GM21576 (cell line): ENCODE data around the gene MSMO1.

Experiments used
- ATAC-seq: cut with Tn5 transposase; IDR thresholded peaks from one replicate; pipeline ENCODE4 v1.9.1; 2021; ENCODE audit warnings: mild to moderate bottlenecking, moderate library complexity; ENCODE audit not compliant: unreplicated experiment

Gene MSMO1

DNA sequence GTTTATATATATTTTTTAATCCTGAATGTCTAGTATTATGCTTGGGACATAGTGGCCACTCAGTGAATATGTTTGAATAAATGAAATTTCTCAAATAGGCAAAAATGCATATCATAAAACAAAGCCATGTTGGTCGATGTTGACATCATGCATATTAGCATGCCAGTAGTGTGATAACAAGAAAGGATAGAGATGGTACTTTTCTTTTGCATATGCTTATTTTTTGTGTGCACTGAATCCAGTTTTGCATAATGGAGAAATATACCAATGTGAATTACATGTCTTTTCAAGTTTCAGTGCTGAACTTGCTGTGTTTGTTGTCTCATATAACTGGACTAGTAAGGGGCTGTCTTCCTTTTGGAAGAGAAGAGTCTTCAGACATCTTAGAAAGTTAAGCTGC is 58.9 kb downstream of the MSMO1 start:
- no peak for ATAC-seq

DNA sequence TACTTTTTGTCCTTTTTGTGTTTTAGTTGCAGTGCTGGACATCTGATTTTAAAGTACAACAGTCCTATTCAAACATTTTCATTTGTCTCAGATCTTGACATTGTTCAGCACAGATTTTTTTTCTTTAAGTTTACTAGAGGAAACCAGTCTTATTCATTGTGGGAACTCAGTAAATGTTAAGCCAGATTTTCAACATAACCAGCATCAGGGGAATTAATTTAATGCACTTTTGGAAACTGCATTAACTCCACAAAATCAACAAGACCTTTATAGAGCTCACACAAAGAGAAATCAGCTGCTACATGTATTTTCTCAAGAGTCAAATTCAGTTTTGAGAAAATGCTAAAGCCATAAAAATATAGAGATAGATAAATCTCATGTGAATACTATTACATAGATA is 61.3 kb downstream of the MSMO1 start:
- no peak for ATAC-seq
